B cell (primary cell): ENCODE data around the gene RASA3.

ENCODE experiments used
- EZH2 ChIP-seq: IDR thresholded peaks from 2 replicates; pipeline ENCODE4 v1.6.1; 2012; ENCODE audit warnings: borderline replicate concordance, low read depth, mild to moderate bottlenecking, moderate library complexity, low read length; ENCODE audit not compliant: insufficient read depth, poor library complexity, severe bottlenecking
- TF ChIP-seq, protein P1 (sequence below): fragments of 200-600 bp; IDR thresholded peaks from one replicate; pipeline ENCODE4 v1.8.0; 2022; ENCODE audit warnings: antibody characterized with exemption, mild to moderate bottlenecking

GRCh38 chr13:114058051-114058867 is 74.2 kb downstream of the RASA3 start:
- TF ChIP-seq, protein P1, sequence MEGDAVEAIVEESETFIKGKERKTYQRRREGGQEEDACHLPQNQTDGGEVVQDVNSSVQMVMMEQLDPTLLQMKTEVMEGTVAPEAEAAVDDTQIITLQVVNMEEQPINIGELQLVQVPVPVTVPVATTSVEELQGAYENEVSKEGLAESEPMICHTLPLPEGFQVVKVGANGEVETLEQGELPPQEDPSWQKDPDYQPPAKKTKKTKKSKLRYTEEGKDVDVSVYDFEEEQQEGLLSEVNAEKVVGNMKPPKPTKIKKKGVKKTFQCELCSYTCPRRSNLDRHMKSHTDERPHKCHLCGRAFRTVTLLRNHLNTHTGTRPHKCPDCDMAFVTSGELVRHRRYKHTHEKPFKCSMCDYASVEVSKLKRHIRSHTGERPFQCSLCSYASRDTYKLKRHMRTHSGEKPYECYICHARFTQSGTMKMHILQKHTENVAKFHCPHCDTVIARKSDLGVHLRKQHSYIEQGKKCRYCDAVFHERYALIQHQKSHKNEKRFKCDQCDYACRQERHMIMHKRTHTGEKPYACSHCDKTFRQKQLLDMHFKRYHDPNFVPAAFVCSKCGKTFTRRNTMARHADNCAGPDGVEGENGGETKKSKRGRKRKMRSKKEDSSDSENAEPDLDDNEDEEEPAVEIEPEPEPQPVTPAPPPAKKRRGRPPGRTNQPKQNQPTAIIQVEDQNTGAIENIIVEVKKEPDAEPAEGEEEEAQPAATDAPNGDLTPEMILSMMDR: no peak
- no peak for TF ChIP-seq EZH2
